Stomach (tissue), 4 donors: Measurements from ENCODE around the gene RERG.

Experiments used
- CTCF ChIP-seq, 7 experiments: fragments of 450-650 bp in 4 of 7; fragments of 200-600 bp in 3 of 7; sonication (generic) in 3 of 7; IDR thresholded peaks; one replicate each; pipeline ENCODE4 v1.5.1; 2016 to 2019; ENCODE audit warnings: antibody characterized with exemption in 7 of 7, control low read depth in 2 of 7, mild to moderate bottlenecking in 1 of 7
- POLR2A ChIP-seq, 4 donors: fragments of 450-650 bp; IDR thresholded peaks; one replicate each; pipeline ENCODE4 v1.6.1; 2016; ENCODE audit warnings: antibody characterized with exemption in 4 of 4, control low read depth in 2 of 4, mild to moderate bottlenecking in 1 of 4, moderate library complexity in 1 of 4
- POLR2AphosphoS5 ChIP-seq, 3 donors: sonication (generic); formaldehyde crosslinking; IDR thresholded peaks; one replicate each; pipeline ENCODE4 v1.6.1; 2016; ENCODE audit warnings: antibody characterized with exemption in 3 of 3

DNA sequence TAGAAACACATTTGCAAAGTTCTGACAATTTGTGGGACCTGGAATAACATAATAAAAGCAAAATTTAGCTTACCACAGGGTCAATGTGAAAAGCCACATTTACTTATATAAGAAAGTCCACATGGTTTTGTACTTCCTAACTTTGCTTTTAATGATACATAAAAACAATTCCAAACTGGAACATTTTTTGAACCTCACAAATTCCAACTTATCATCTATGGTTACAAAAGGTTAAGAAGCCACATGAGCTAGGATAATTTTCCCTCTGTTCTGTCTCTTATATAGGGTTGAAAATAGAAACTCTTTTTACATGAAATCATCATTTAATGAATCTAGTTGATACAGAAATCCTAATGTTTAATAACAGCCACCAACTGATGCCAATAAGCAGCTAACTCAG is 8.9 kb upstream of the RERG start:
- TF ChIP-seq POLR2A (IDR thresholded peaks at IDR 0.05), result no peak
- TF ChIP-seq CTCF (IDR thresholded peaks at IDR 0.05), result no peak
- TF ChIP-seq POLR2AphosphoS5 (IDR thresholded peaks at IDR 0.05), result no peak
